HG03565 (cell line): ENCODE measurements around the gene POLR3K.
"Not testable (repeated sequence)": the region's sequence is repeated elsewhere in the genome, so short reads cannot be mapped to it uniquely, and the experiment has no call there.

Experiments
- ATAC-seq: cut with Tn5 transposase; IDR thresholded peaks from one replicate; pipeline ENCODE4 v1.9.1; 2021; ENCODE audit warnings: mild to moderate bottlenecking, moderate library complexity; ENCODE audit not compliant: unreplicated experiment

The POLR3K gene

GRCh38 chr16:24151-24550 lies 29.3 kb downstream of the POLR3K start:
- ATAC-seq, result not testable (repeated sequence)

- ATAC-seq, result not testable (repeated sequence)
These were observed 32.5 kb downstream of the POLR3K start for GRCh38 chr16:20886-21285.

- not testable (repeated sequence) for ATAC-seq
These were observed 36.2 kb downstream of the POLR3K start for GRCh38 chr16:17062-17765.

- not testable (repeated sequence) for ATAC-seq
These were observed 42.6 kb downstream of the POLR3K start for GRCh38 chr16:10772-11171.

GRCh38 chr16:9903-10665 lies 43.3 kb downstream of the POLR3K start:
- no peak for ATAC-seq
